Thoracic aorta (tissue), 2 donors: ENCODE data around the gene PUS10. TPM values are rescaled to one million over a fixed set of nuclear protein-coding genes. Genes with fewer than 3 reads are reported as not detected.

Experiments used
- ATAC-seq: fragments of 150-250 bp; one replicate; pipeline ENCODE4 v1.8.0; 2017; ENCODE audit warnings: low read depth; ENCODE audit not compliant: insufficient number of reproducible peaks, low FRiP score
- DNase-seq: peaks from one replicate; pipeline ENCODE4 v3.0.0-alpha.2; 2020; ENCODE audit warnings: low spot score
- H3K27ac ChIP-seq, 2 donors: fragments of 200-600 bp; sonication (generic); 1 replicate in 1 of 2; 2 replicates in 1 of 2; pipeline ENCODE4 v1.5.1; 2016; ENCODE audit warnings: mild to moderate bottlenecking in 2 of 2, moderate library complexity in 2 of 2
- H3K27me3 ChIP-seq: fragments of 200-600 bp; sonication (generic); replicated peaks from 2 replicates; pipeline ENCODE4 v1.6.0; 2016; ENCODE audit warnings: mild to moderate bottlenecking; ENCODE audit not compliant: insufficient read depth
- H3K36me3 ChIP-seq: fragments of 200-600 bp; sonication (generic); one replicate; pipeline ENCODE4 v1.5.1; 2016
- H3K4me1 ChIP-seq, 2 donors: fragments of 200-600 bp; sonication (generic); 1 replicate in 1 of 2; 2 replicates in 1 of 2; pipeline versions ENCODE4 v1.5.1 to v1.6.0; 2016; ENCODE audit warnings: low read depth in 2 of 2, mild to moderate bottlenecking in 1 of 2; ENCODE audit not compliant: control insufficient read depth in 1 of 2
- H3K4me3 ChIP-seq: fragments of 200-600 bp; sonication (generic); 2 replicates; pipeline ENCODE4 v1.5.1; 2016; ENCODE audit warnings: mild to moderate bottlenecking
- H3K9me3 ChIP-seq: fragments of 200-600 bp; sonication (generic); 2 replicates; pipeline ENCODE4 v1.5.1; 2016
- total RNA-seq, 2 donors: library from RNA; depleted of rRNA; stranded (reverse); fragments of >200 nt; gene quantifications; one replicate each; pipeline versions ENCODE4 v1.1.0 to v1.2.3, GENCODE V29; 2016
- TF ChIP-seq, protein P1 (sequence below): fragments of 200-600 bp; sonication (generic); IDR thresholded peaks from one replicate; pipeline ENCODE4 v1.5.1; 2019; ENCODE audit warnings: antibody characterized with exemption

The PUS10 gene
- total RNA-seq, 2 donors from 2014 or later: 2.6 to 3.0 TPM

DNA sequence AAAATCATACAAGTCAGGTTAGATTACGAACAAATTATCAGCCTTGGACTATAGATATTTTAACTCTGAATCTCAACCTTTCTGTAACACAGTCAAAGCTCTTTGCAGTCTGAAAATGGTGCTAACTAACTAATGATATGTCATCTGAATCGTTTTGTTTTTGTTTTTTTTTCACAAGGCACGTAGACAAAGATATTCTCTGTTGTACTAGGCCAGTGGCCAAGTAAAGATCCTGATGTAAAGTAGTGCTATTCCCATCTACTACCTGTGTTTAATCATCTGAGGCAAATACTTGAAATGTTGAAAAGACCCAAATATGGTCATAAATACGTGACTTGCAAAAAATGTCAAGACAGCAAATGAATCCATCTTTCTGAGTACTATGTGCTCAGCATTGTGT is 71.0 kb downstream of the PUS10 start:
- DNase-seq (no peak), ATAC-seq (no peak)
- no peaks in the 10 kb centered on the region for H3K36me3 ChIP-seq
- H3K4me1 ChIP-seq: no peaks in the 10 kb centered on the region
- H3K27me3 ChIP-seq: no peaks in the 10 kb centered on the region
- H3K9me3 ChIP-seq: no peaks in the 10 kb centered on the region
- no peak overlapping the region for H3K27ac ChIP-seq
- no peak overlapping the region for H3K4me3 ChIP-seq
- TF ChIP-seq, protein P1, sequence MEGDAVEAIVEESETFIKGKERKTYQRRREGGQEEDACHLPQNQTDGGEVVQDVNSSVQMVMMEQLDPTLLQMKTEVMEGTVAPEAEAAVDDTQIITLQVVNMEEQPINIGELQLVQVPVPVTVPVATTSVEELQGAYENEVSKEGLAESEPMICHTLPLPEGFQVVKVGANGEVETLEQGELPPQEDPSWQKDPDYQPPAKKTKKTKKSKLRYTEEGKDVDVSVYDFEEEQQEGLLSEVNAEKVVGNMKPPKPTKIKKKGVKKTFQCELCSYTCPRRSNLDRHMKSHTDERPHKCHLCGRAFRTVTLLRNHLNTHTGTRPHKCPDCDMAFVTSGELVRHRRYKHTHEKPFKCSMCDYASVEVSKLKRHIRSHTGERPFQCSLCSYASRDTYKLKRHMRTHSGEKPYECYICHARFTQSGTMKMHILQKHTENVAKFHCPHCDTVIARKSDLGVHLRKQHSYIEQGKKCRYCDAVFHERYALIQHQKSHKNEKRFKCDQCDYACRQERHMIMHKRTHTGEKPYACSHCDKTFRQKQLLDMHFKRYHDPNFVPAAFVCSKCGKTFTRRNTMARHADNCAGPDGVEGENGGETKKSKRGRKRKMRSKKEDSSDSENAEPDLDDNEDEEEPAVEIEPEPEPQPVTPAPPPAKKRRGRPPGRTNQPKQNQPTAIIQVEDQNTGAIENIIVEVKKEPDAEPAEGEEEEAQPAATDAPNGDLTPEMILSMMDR: no peak

DNA sequence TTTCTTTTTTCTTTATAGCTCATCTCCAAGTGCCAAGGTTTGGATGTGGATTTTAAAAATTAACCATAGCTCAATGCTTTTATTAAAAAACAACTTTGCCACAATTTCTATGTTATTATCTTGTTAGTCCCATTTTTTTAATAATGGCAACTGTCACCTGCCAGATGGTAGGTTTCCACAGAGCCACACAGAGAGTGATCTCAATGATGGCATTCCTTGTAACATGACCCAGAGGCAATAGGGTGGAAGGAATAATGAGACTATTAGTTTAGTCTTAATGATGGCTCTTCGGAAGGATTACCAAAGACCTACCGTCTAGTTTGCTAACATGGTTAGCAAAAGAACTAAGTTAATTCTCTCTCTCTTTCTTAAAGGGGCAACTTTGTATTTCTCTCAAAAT is 72.7 kb downstream of the PUS10 start:
- Histone ChIP-seq H3K4me3 (no peak overlapping the region), H3K27me3 (no peaks in the 10 kb centered on the region), H3K36me3 (no peaks in the 10 kb centered on the region), H3K4me1 (no peaks in the 10 kb centered on the region), H3K9me3 (no peaks in the 10 kb centered on the region), H3K27ac (no peak overlapping the region)
- TF ChIP-seq, protein P1: no peak
- ATAC-seq (no peak), DNase-seq (no peak)

DNA sequence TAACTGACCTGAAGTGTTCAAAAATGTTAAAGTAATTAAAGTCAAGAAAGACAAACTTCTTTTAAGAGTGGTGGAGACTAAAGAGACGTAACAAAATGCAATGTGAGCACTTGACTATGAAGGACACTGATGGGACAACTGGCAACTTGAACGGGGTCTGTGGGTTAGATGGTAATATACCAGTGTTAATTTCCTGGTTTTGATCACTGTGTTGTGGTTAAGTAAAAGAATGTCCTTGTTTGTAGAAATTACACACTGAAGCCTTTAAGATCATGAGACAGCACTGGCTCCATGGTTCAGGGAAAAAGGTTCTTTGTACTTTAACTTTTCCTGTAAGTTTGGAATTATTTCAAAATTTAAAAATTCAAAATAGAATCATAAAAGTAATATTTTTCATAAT is 78.4 kb downstream of the PUS10 start:
- Histone ChIP-seq H3K9me3 (no peaks in the 10 kb centered on the region), H3K27me3 (no peaks in the 10 kb centered on the region), H3K27ac (no peak overlapping the region), H3K4me3 (no peak overlapping the region), H3K36me3 (no peaks in the 10 kb centered on the region), H3K4me1 (peaks cover 0 to 6% of the 10 kb centered on the region in 2 donors)
- ATAC-seq (no peak), DNase-seq (no peak)
- TF ChIP-seq, protein P1: no peak

DNA sequence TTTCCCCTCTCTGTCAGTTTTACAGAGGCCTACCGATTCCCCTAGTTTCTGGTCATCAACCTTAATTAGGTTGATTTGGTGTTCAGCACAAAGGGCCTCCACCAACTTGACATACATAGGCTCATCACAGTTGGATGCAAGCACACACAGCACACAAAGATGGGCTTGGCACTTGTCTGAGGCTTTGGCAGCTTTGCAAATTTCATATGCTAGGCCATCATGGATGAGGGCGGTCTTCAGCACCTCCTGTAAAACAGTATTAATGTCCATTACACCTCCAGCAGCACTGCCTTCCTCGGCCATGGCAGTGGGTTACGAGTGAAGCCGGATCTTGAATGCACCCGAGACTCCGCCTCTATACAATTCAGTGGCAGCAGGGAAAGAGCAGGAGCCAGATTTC is 79.8 kb downstream of the PUS10 start:
- no peak for DNase-seq
- H3K27ac ChIP-seq: no peak overlapping the region
- no peaks in the 10 kb centered on the region for H3K27me3 ChIP-seq
- TF ChIP-seq, protein P1: no peak
- H3K4me3 ChIP-seq: no peak overlapping the region
- no peaks in the 10 kb centered on the region for H3K36me3 ChIP-seq
- no peak for ATAC-seq
- peaks cover 0 to 9% of the 10 kb centered on the region in 2 donors for H3K4me1 ChIP-seq
- no peaks in the 10 kb centered on the region for H3K9me3 ChIP-seq

DNA sequence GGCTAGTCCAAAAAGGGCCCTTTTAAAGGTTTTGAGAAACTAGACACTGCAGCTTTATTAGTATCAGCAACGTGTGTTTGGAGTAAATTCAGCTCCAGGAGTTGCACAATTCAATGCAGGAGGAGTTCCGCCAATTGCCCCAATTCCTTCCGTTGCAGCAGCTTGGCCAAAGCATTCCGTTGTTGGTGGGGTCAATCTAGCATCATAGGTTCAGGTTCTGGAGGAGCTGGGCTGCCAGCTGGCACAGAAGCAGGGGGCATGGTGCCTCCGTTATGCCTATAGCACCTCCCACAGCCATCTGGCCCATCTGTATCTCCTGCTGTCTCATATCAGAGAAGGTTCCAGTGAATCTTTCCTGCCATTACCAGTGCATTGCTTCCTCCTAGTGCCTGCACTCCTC is 81.3 kb downstream of the PUS10 start:
- no peak overlapping the region for H3K27ac ChIP-seq
- DNase-seq (no peak), ATAC-seq (no peak)
- H3K27me3 ChIP-seq: no peaks in the 10 kb centered on the region
- peaks cover 0 to 9% of the 10 kb centered on the region in 2 donors for H3K4me1 ChIP-seq
- TF ChIP-seq, protein P1: no peak
- H3K9me3 ChIP-seq: no peaks in the 10 kb centered on the region
- no peaks in the 10 kb centered on the region for H3K36me3 ChIP-seq
- H3K4me3 ChIP-seq: no peak overlapping the region
